Neural progenitor cell (in vitro differentiated cells): ENCODE measurements around the gene ATG5.
"Not testable (repeated sequence)": the region's sequence is repeated elsewhere in the genome, so short reads cannot be mapped to it uniquely, and the experiment has no call there.

Experiments used
- EZH2 ChIP-seq: fragments of 200-600 bp; sonication (generic); IDR thresholded peaks from 2 replicates; pipeline ENCODE4 v1.6.1; 2017; ENCODE audit warnings: antibody characterized with exemption, mild to moderate bottlenecking, moderate library complexity
- EZH2phosphoT487 ChIP-seq: fragments of 200-600 bp; sonication (generic); IDR thresholded peaks from 2 replicates; pipeline ENCODE4 v1.6.1; 2017; ENCODE audit warnings: antibody characterized with exemption
- TF ChIP-seq, protein P1 (sequence below): fragments of 200-600 bp; sonication (generic); IDR thresholded peaks from 2 replicates; pipeline ENCODE4 v1.5.1; 2017; ENCODE audit warnings: antibody characterized with exemption, mild to moderate bottlenecking

DNA sequence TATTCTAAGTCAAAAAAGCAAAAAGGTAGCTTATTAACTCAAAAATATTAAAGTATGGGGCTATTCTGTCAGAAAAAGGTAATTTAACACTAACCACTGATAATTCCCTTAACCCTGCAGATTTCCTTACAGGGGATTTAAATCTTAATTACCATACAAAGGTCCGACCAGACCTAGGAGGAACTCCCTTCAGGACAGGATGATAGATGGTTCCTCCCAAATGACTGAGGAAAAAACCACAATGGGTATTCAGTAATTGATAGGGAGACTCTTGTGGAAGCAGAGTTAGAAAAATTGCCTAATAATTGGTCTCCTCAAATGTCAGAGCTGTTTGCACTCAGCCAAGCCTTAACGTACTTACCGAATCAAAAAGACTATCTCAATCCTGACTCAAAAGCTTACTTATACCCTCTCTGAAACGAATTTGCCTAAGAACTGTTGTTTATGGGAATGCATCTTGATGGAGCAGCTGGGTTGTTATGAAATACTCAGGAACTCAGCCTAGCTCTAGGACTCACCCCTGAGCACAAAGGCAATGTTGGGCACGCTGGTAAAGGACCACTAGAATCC, 95.6 kb downstream of the ATG5 start:
- TF ChIP-seq, protein P1, sequence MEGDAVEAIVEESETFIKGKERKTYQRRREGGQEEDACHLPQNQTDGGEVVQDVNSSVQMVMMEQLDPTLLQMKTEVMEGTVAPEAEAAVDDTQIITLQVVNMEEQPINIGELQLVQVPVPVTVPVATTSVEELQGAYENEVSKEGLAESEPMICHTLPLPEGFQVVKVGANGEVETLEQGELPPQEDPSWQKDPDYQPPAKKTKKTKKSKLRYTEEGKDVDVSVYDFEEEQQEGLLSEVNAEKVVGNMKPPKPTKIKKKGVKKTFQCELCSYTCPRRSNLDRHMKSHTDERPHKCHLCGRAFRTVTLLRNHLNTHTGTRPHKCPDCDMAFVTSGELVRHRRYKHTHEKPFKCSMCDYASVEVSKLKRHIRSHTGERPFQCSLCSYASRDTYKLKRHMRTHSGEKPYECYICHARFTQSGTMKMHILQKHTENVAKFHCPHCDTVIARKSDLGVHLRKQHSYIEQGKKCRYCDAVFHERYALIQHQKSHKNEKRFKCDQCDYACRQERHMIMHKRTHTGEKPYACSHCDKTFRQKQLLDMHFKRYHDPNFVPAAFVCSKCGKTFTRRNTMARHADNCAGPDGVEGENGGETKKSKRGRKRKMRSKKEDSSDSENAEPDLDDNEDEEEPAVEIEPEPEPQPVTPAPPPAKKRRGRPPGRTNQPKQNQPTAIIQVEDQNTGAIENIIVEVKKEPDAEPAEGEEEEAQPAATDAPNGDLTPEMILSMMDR: not testable (repeated sequence)
- TF ChIP-seq EZH2phosphoT487, EZH2: not testable (repeated sequence)
